HG03280 (cell line): ENCODE results near the gene ZCCHC24.
"Not testable (repeated sequence)": the region's sequence is repeated elsewhere in the genome, so short reads cannot be mapped to it uniquely, and the experiment has no call there.

Source experiments
- ATAC-seq: cut with Tn5 transposase; IDR thresholded peaks from one replicate; pipeline ENCODE4 v1.9.1; 2021; ENCODE audit warnings: mild to moderate bottlenecking, moderate library complexity; ENCODE audit not compliant: unreplicated experiment

The ZCCHC24 gene

DNA sequence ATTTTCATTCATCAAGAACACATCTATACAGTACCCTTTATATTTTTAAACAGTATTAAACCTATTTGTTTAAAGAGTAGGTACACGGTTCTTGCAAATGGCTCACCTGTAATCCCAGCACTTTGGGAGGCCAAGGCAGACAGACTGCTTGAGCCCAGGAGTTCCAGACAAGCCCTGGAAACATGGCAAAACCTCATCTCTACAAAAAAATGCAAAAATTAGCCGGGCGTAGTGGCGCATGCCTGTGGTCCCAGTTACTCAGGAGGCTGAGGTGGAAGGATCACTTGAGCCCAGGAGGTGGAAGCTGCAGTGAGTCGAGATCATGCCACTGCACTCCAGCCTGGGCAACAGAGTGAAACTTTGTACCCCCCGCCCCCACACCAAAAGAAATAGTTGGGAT is 1.8 kb upstream of the ZCCHC24 start:
- ATAC-seq: not testable (repeated sequence)

GRCh38 chr10:79446758-79447084 is 1.3 kb upstream of the ZCCHC24 start:
- no peak for ATAC-seq

DNA sequence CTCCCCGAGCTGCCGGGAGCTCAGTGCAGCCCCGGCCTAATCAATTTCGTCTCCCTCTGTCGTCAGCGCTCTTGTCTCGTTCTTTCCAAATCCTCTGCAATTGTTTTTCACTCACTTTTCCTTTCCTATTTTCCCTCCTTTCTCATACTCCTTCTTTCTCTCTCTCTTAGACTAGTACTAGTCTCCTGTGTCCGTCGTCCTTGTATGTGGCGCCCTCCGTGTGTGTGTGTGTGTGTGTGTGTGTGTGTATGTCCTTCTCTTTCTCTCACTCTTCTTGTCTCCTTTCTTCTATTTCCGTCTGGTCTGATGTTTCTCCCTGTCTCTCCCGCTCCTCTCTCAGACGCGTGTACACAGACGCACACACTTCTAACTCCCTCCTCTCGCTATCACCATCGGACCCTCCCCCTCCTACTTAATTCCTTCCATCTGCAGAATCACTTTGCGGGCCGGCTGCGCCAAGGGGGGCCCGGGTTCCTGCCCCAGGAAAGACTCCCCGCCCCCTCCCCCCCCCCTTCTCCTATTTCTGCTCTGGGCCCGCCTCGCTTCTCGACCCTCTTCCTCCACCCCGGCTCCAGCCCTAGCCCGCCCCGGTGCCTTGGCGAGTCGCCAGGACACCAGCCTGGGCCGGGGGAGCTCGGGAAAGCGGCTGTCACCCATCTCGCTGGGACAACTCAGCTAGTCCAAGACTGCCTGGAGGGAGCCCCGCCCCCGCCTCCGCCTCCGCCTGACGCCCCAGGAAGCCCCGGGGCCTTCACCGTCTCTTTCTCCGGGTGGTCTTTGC is 743 bp upstream of the ZCCHC24 start:
- ATAC-seq: peak; percentile 6

DNA sequence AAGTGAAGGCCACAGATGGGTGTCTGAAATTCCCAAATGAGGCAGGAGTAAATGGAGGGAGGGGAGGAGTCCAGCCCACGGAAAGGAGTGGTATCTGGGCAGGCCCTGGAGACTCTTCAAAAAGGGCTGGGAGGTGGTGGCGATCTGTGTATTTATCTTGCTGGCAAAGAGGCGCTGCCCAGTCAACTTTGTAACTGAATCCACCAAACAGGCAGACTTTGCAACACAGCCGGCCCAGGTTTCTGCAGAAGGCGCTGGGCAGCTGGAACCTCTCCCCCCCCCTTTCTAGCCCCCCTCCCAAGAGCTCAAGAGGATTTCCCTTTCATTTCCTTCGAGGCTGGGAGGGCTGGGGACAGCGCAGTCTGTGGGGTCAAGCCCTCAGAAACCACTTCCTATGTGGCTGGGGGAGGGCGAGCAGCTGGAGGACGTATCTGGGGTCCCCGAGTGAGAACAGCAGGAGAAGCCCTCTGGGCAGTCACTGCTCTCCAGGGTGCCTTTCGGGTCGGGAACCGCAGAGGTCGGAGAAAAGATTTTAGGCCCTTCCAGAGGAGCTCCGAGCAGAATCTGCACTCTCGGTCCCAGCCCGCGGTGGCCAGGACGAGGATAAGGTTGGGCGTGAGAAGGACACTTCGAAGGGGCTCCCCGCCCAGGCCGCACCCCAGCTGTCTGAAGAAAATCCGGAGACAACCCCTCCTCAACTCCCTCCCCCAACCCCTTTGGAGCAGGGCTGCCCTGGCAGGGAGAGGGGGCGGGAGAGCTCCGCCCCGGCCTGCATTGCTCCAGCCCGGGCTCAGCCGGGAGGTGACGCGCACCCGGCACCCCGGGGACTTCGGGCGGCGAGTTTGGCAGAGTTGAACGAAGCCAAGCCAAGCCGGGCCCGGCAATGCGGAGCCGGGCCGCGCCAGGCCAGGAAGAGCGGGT is 965 bp downstream of the ZCCHC24 start:
- ATAC-seq: peak; percentile 23

GRCh38 chr10:79443338-79444198 is 1.9 kb downstream of the ZCCHC24 start:
- no peak for ATAC-seq

DNA sequence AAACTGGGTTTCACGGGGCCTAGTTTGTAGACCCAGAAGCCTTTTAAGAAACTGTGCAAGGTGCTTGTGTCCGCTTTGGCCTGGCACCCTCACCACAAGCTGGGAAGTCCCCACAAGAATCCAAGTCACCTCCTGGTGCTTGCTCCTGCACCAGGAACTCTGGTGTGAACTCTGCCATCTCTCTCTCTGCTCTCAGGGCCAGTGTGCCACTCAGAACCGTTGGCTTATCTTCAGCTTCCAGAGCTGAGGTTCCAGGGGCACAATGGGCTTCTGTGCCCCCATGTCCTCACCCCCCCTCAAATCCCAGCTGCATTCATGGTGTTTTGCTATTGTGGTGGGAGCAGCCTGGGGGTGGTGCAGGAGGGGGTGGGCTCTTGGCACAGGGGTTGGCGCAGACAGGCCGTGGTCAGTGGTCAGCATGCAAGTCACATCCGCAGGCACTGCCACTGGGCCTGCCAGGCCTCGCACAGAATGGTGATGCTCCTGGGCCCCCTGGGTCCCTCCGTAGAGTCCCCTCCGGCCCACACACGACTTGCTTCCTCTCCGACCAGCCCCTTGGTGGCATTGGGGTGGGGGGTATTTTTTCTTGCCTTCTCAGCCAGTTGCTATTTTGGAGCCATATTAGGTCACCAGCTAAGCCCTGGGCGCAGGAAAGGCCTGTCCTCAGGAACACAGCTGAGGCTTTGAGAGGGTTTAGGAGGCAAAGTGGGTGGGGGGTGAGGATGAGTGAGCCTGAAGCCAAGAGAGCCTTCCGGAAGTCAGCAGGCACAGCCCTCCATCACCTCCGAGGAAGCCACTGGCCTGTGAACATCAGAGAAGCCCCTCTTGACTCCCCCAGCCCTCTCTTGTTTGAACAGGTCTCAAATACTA is 3.0 kb downstream of the ZCCHC24 start:
- ATAC-seq: no peak

- ATAC-seq: no peak
These were observed 4.0 kb downstream of the ZCCHC24 start for GRCh38 chr10:79441433-79441832.

- no peak for ATAC-seq
These were observed 5.1 kb downstream of the ZCCHC24 start for GRCh38 chr10:79440281-79440680.

GRCh38 chr10:79438699-79439085 is 6.7 kb downstream of the ZCCHC24 start:
- no peak for ATAC-seq

DNA sequence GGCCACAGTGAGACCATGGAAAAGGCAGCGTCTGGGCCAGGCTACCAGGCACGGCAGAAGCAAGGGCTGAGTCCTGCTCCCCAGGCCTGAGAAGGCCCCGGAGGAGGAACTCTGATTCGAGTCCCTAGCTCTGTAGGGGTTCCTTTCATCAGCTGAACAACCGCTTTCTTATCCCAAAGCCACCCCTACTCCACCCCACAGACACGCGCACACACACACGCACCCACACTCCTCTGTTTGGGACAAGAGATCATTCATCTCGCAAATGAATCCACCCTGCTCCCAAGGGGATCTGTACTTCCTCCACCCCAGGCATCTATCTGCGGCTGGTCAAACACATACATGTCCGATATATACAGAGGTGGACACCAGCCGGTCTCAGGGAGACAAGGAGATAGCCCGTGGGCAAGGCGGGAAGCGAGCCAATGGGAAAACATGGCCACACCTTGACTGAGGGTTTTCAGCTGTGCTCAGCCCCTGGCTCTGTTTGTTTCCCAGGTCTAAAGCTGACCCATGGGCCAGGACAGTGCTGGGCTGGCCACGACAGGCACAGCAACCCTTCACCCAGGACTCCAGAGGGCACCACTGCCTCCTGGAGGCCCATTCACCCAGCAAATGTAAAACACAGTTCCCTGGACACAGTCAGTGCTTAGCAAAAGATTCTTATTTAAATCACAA is 7.3 kb downstream of the ZCCHC24 start:
- no peak for ATAC-seq

DNA sequence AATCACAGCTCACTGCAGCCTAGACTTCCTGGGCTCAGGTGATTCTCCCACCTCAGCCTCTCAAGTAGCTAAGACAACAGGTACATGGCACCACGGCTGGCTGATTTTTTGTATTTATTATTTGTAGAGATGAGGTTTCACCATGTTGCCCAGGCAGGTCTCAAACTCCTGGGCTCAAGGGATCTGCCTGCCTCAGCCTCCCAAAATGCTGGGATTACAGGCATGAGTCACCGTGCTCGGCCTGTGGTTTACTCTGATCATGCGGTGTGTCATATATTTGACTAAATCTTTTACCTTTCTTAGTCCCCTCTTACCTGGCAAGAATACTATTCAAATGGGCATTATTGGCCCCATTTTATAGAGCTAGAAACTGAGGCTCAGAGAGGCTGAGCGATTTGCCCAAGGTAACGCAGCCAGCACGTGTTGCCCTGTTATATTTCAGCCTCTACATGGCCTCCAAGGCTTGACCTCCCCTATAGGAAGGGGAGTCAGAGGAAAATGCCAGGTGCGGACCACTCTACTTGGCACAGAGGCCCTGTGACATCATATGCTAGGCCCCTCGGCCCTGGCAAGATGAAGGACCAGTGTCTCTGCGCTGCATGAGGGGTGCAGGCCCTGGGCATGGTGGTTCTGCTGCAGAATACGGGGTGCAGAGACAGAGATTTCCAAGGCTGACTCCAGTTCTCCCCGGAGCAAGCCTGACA is 8.2 kb downstream of the ZCCHC24 start:
- ATAC-seq: no peak

GRCh38 chr10:79436850-79437103 is 8.6 kb downstream of the ZCCHC24 start:
- ATAC-seq: no peak

DNA sequence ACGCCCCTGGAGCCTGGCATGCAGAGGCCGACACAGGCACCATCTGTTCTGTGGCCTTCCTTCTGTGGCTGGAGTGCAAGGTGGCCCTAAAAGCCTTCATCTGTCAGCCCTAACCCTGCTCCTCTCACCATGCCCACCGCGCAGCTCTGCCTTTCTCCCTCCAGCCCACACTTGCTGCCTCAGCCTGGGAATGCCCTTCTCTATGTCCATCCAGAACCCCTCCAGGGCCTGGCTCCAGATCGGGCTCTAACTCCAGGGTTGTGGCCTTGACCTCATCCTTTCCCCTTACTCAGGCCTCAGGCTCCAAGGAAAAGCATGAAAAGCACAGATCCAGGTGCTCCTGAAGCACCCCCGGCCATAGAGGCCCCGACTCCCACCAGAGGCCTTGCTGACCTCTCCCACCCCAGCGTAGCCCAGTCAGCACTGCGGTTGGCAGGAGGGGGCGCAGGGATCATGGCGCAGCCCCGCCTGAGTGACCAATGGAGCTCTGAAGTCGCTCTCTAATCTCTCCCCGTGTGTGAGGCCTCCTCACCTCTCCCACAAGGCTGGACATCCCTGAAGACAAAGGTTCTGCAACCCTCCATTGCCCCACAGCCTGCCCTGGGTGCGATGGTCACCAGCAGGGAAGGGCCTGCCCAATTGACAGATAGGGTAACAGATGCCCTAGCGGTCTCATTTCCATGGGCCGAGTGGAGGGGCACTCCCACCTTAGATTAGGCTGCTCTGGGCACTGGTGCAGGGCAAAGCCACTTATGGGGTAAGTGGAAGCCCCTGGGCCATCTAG is 9.2 kb downstream of the ZCCHC24 start:
- no peak for ATAC-seq

DNA sequence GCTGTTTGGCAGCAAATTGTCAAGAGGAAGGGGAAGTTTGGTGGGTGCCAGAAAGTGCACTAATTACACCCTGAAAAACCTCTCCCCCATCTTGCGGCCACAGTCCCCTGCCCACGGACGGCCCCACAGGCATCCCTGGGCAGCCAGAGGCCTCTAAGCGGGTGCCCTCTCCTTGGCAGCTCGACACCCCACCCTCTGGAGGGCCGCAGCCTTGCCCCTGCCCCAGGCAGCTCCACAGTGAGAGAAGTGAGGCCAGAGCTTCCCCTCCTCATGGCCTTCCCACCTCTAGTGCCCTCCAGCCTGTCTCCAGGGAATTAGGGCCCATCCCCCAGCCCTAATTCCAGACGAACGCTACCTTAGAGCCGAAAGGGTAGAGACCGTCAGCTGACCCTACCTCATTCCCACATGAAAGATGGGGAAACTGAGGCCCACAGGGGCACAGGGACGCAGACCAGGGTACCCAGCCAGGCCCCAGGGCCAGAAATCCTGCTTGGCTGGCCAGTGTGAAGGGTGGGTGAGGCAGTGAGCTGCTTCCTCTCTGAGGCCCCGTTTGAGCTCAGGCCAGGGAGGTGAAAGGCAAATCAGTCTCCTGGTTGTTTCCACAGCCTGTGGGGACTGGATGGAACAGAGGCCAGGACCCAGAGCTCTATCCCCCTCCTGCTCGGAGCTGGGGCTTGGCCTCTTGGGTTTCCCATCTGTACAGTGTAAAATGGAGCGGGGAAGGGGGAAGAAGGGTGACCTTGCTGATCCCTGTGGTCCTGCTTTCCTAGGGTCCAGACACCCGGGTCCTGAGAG is 10.0 kb downstream of the ZCCHC24 start:
- ATAC-seq: no peak

- ATAC-seq: no peak
These were observed 10.6 kb downstream of the ZCCHC24 start for GRCh38 chr10:79434821-79435251.

- ATAC-seq: no peak
These were observed 11.2 kb downstream of the ZCCHC24 start for GRCh38 chr10:79434223-79434687.

DNA sequence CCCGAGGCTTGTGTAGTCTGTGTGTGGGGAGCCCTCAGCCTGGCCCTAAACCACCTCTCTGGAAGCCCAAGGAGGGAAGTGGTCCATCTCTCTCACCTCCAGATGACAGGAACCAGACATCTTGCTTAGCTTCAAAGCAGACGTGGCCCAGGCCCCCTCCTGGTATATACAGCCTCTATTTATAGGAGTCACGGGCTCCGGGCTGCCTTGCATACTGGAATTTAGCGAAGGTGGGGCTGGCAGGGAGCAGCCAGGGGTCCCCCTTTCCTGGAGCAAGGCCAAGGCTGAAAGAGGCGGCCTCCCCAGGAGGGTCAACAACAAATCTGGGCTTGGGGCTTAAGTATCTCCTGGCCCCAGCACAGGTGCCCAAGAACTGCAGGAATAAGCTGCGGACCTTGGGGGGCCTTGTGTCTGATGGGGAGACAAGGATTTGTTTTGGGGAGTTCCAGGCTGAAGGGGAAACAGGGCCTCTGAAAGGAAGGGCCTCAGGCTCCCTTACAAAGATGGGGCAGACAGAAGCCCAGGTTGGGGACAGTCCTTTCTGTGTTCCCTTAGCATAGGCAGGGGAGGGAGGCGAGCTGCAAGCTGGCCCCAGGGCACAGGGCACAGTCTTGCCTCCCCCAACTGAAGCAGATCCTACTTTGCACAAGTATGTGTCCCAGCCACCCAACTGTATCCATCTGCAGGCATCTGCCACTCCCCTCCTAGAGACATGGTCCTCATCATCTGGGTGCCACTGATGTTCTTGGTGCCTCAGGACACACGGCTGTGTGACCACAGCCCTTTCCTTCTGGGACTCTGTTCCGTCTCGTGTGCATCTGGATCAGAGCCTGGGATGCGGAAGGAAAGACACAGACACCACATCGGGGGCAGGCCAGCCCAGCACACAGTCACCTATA is 11.9 kb downstream of the ZCCHC24 start:
- no peak for ATAC-seq
